GM12878 (cell line): Measurements from ENCODE around the gene CDR2L. TPM values are rescaled to one million over a fixed set of nuclear protein-coding genes. Genes with fewer than 3 reads are reported as not detected.

ENCODE experiments used
- ATAC-seq: fragments of 200-7000 bp; cut with Tn5 transposase; 3 replicates; pipeline ENCODE4 v1.9.1; 2020; ENCODE audit warnings: mild to moderate bottlenecking, moderate library complexity
- BruUV-seq: library from RNA; stranded (reverse); fragments of 400-500 nt; replicated peaks from 2 replicates; lab custom pipeline; 2021; lab: Mats Ljungman, UMichigan
- CTCF ChIA-PET: fragments of 300-600 bp; sonication (Branson Sonifier 250); formaldehyde crosslinking; extraction: SDS; loops from one replicate; lab custom pipeline; 2021; ENCODE audit warnings: inconsistent platforms; lab: Yijun Ruan, JAX
- POLR2A ChIA-PET: fragments of 350-600 bp; formaldehyde crosslinking; extraction: SDS; loops from one replicate; lab custom pipeline; 2021; ENCODE audit warnings: inconsistent platforms; lab: Charles Lee
- RAD21 ChIA-PET: fragments of 300-600 bp; sonication (Branson Sonifier 250); formaldehyde crosslinking; loops from one replicate; lab custom pipeline; 2023; ENCODE audit warnings: antibody characterized with exemption; ENCODE audit not compliant: unreplicated experiment; lab: Charles Lee
- SMC1A ChIA-PET: fragments of 300-600 bp; sonication (Branson Sonifier 250); formaldehyde crosslinking; loops from one replicate; lab custom pipeline; 2023; ENCODE audit not compliant: unreplicated experiment, uncharacterized antibody; lab: Charles Lee
- DNase-seq: peaks from one replicate; pipeline ENCODE4 v3.0.0-alpha.2; 2011; ENCODE audit warnings: low read depth, low spot score
- FAIRE-seq: peaks from 3 replicates; lab custom pipeline; 2011; peaks lifted over from hg19 to GRCh38; lab: Jason Lieb, UNC
- H2AFZ ChIP-seq: 2 replicates; pipeline ENCODE4 v1.6.0; 2011; ENCODE audit warnings: low read depth, low read length, control low read depth; ENCODE audit not compliant: control insufficient read depth
- H3K27ac ChIP-seq: 2 replicates; pipeline ENCODE4 v1.5.1; 2011; ENCODE audit warnings: control low read depth; ENCODE audit not compliant: control insufficient read depth, insufficient read depth
- H3K27me3 ChIP-seq, 2 experiments: replicated peaks in 1 of 2; 2 replicates each; pipeline versions ENCODE4 v1.6.0 to v1.6.1; 2011; ENCODE audit warnings: low read length in 1 of 2; ENCODE audit not compliant: control insufficient read depth in 2 of 2, insufficient read depth in 2 of 2
- H3K36me3 ChIP-seq, 2 experiments: 2 replicates each; pipeline ENCODE4 v1.5.1; 2011; ENCODE audit warnings: low read length in 1 of 2; ENCODE audit not compliant: control insufficient read depth in 2 of 2, insufficient read depth in 2 of 2
- H3K4me1 ChIP-seq: 2 replicates; pipeline ENCODE4 v1.6.1; 2011; ENCODE audit warnings: mild to moderate bottlenecking, low read length, moderate library complexity, mixed read lengths; ENCODE audit not compliant: control insufficient read depth, insufficient read depth
- H3K4me2 ChIP-seq: 2 replicates; pipeline ENCODE4 v1.6.0; 2011; ENCODE audit warnings: control low read depth; ENCODE audit not compliant: control insufficient read depth, insufficient read depth
- H3K4me3 ChIP-seq: fragments of 200-600 bp; sonication (generic); 2 replicates; pipeline ENCODE4 v1.5.1; 2016
- H3K79me2 ChIP-seq: 2 replicates; pipeline ENCODE4 v1.6.0; 2011; ENCODE audit warnings: low read length; ENCODE audit not compliant: control insufficient read depth, insufficient read depth
- H3K9ac ChIP-seq: 2 replicates; pipeline ENCODE4 v1.8.0; 2011; ENCODE audit warnings: low read length, control low read depth, mixed read lengths; ENCODE audit not compliant: control insufficient read depth, insufficient read depth
- H3K9me3 ChIP-seq: replicated peaks from 3 replicates; pipeline ENCODE4 v1.5.1; 2011; ENCODE audit warnings: mild to moderate bottlenecking, low read length; ENCODE audit not compliant: control insufficient read depth, insufficient read depth
- H4K20me1 ChIP-seq: 2 replicates; pipeline ENCODE4 v1.6.0; 2011; ENCODE audit not compliant: control insufficient read depth, insufficient read depth
- BRCA1 ChIP-seq: IDR thresholded peaks from 2 replicates; pipeline ENCODE4 v1.6.1; 2011; ENCODE audit warnings: low read depth, low read length, improper control_type of control experiment
- CBFB ChIP-seq: IDR thresholded peaks from 2 replicates; pipeline ENCODE4 v1.6.1; 2016; ENCODE audit warnings: antibody characterized with exemption, low read depth
- IRF4 ChIP-seq: IDR thresholded peaks from 2 replicates; pipeline ENCODE4 v1.6.1; 2011; ENCODE audit warnings: low read depth, low read length
- JUNB ChIP-seq: IDR thresholded peaks from 2 replicates; pipeline ENCODE4 v1.6.1; 2016; ENCODE audit warnings: antibody characterized with exemption, mild to moderate bottlenecking
- MTA2 ChIP-seq: fragments of 450-650 bp; IDR thresholded peaks from 2 replicates; pipeline ENCODE4 v1.6.1; 2016; ENCODE audit warnings: low read depth, mild to moderate bottlenecking, moderate library complexity
- MXI1 ChIP-seq: fragments of 150-350 bp; IDR thresholded peaks from 2 replicates; pipeline ENCODE4 v1.6.1; 2011; ENCODE audit warnings: low read depth, mild to moderate bottlenecking, inconsistent platforms, low read length, improper control_type of control experiment
- NFXL1 ChIP-seq: fragments of 450-650 bp; IDR thresholded peaks from 2 replicates; pipeline ENCODE4 v1.6.1; 2017; ENCODE audit warnings: antibody characterized with exemption, mild to moderate bottlenecking, borderline replicate concordance
- POLR2AphosphoS5 ChIP-seq: IDR thresholded peaks from 2 replicates; pipeline ENCODE4 v1.6.1; 2011; ENCODE audit warnings: mild to moderate bottlenecking, low read length, inconsistent platforms
- RBBP5 ChIP-seq: fragments of 200-600 bp; sonication (generic); conservative IDR thresholded peaks from 2 replicates; pipeline ENCODE4 v1.6.1; 2016
- SMC3 ChIP-seq: IDR thresholded peaks from 2 replicates; pipeline ENCODE4 v1.6.1; 2011; ENCODE audit warnings: low read length, improper control_type of control experiment, borderline replicate concordance
- ZNF622 ChIP-seq: fragments of 450-650 bp; IDR thresholded peaks from 2 replicates; pipeline ENCODE4 v1.6.1; 2017; ENCODE audit warnings: mild to moderate bottlenecking, inconsistent platforms
- whole genome bisulfite sequencing: methylation state at CpG from one replicate; pipeline ENCODE4 v1.1.6; 2016; ENCODE audit warnings: low lambda C conversion rate; ENCODE audit not compliant: insufficient replicate concordance, insufficient coverage; ENCODE audit errors: missing lambda C conversion rate; 5-methylcytosine and 5-hydroxymethylcytosine counted together
- in situ Hi-C: fragments of 300-500 bp; cut with MboI; formaldehyde crosslinking; loops from 9 replicates; pipeline ENCODE4 v1.14.3; 2018; ENCODE audit warnings: mixed read lengths
- intact Hi-C: fragments of 100-400 bp; cut with micrococcal nuclease; formaldehyde crosslinking; loops from one replicate; pipeline ENCODE4 v1.14.2; 2022; ENCODE audit not compliant: unreplicated experiment
- polyA plus RNA-seq, 11 experiments: library from polyadenylated mRNA; depleted of rRNA in 4 of 11; unstranded in 6 of 11; stranded (reverse) in 5 of 11; fragments of >200 nt; fragmentation: Nextera tagmentation in 4 of 11; fragmentation: Illumina TruSeq in 1 of 11; extraction: Ambion mirVana in 4 of 11; extraction: Trizol in 1 of 11; gene quantifications; 1 replicate in 1 of 11; 2 replicates in 10 of 11; pipeline versions ENCODE4 v1.2.1 to v1.2.3, GENCODE V29; 2011 to 2016; ENCODE audit warnings: inconsistent platforms in 2 of 11, missing spikeins in 2 of 11, low read depth in 1 of 11
- total RNA-seq, 4 experiments: library from RNA; depleted of rRNA in 3 of 4; stranded (reverse); fragments of >200 nt in 3 of 4; fragmentation: Illumina TruSeq in 1 of 4; extraction: Trizol in 1 of 4; gene quantifications; 2 replicates each; pipeline versions ENCODE4 v1.2.1 to v1.2.3, GENCODE V29; 2013 to 2021
- TF ChIP-seq, protein P1 (sequence below), 3 experiments: IDR thresholded peaks in 2 of 3; conservative IDR thresholded peaks in 1 of 3; 2 replicates each; pipeline ENCODE4 v1.5.1; 2011; ENCODE audit warnings: low read depth in 3 of 3, low read length in 3 of 3, mild to moderate bottlenecking in 3 of 3, control low read depth in 2 of 3, moderate library complexity in 2 of 3, inconsistent platforms in 1 of 3, mixed read lengths in 1 of 3; ENCODE audit not compliant: control insufficient read depth in 2 of 3, insufficient read depth in 1 of 3; ENCODE audit errors: extremely low read depth in 1 of 3

Gene CDR2L
- total and polyA plus RNA-seq, 10 of the 15 experiments (the other 5 are each of a cell fraction or from before 2014, with no cell fraction given): 0.03 to 0.18 (median 0.04) TPM; not detected in 6

GRCh38 chr17:74970395-74970794, 17.0 kb upstream of the CDR2L start:
- H3K36me3 ChIP-seq: no peaks in the 10 kb centered on the region
- in situ Hi-C loops: no loop called here
- ChIA-PET RAD21 (no interaction called here), SMC1A (no interaction called here), POLR2A (no interaction called here), CTCF (interaction anchor here (12.7 kb wide), 1 partner anchor 8 kb away, joined by 92 read pairs; no protein-coding TSS in a partner anchor)
- TF ChIP-seq RBBP5 (no peak), CBFB (no peak), BRCA1 (no peak), MXI1 (no peak)
- ATAC-seq (no peak), FAIRE-seq (no peak), DNase-seq (no peak)
- no peak overlapping the region for H3K9ac ChIP-seq
- no peak overlapping the region for H3K27ac ChIP-seq
- no peaks in the 10 kb centered on the region for H3K9me3 ChIP-seq
- H2AFZ ChIP-seq: no peak overlapping the region
- H3K4me2 ChIP-seq: no peak overlapping the region
- no TSS peak for BruUV-seq
- no peaks in the 10 kb centered on the region for H4K20me1 ChIP-seq
- peaks cover 7 to 11% of the 10 kb centered on the region in 2 experiments; a peak in 3 of 4 replicates for H3K27me3 ChIP-seq
- 45% methylated on average over 3 of the region's 3 CpGs for WGBS
- no peak overlapping the region for H3K4me3 ChIP-seq
- no peaks in the 10 kb centered on the region for H3K79me2 ChIP-seq
- H3K4me1 ChIP-seq: no peaks in the 10 kb centered on the region
- intact Hi-C loops: no loop called here

GRCh38 chr17:74971069-74971841, 16.2 kb upstream of the CDR2L start:
- H3K4me2 ChIP-seq: no peak overlapping the region
- TF ChIP-seq SMC3: no peak
- no peak for TF ChIP-seq ZNF622
- TF ChIP-seq NFXL1: no peak
- TF ChIP-seq, protein P1, sequence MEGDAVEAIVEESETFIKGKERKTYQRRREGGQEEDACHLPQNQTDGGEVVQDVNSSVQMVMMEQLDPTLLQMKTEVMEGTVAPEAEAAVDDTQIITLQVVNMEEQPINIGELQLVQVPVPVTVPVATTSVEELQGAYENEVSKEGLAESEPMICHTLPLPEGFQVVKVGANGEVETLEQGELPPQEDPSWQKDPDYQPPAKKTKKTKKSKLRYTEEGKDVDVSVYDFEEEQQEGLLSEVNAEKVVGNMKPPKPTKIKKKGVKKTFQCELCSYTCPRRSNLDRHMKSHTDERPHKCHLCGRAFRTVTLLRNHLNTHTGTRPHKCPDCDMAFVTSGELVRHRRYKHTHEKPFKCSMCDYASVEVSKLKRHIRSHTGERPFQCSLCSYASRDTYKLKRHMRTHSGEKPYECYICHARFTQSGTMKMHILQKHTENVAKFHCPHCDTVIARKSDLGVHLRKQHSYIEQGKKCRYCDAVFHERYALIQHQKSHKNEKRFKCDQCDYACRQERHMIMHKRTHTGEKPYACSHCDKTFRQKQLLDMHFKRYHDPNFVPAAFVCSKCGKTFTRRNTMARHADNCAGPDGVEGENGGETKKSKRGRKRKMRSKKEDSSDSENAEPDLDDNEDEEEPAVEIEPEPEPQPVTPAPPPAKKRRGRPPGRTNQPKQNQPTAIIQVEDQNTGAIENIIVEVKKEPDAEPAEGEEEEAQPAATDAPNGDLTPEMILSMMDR (IDR thresholded peaks at IDR 0.05 in 2 of 3, conservative IDR thresholded peaks at IDR 0.05 in 1 of 3; ENCODE audit: control insufficient read depth in 2 of 3, extremely low read depth in 1 of 3, insufficient read depth in 1 of 3, low read depth in 3 of 3, low read length in 3 of 3): no peak
- no peak for TF ChIP-seq JUNB
- TF ChIP-seq MTA2: no peak
- no peak for TF ChIP-seq POLR2AphosphoS5
- TF ChIP-seq IRF4: no peak
- H3K27ac ChIP-seq: no peak overlapping the region
- BruUV-seq: no TSS peak
- FAIRE-seq (no peak), ATAC-seq (no peak), DNase-seq (no peak)
- CTCF ChIA-PET: interaction anchor here (12.7 kb wide), 1 partner anchor 9 kb away, joined by 92 read pairs; no protein-coding TSS in a partner anchor
- no peaks in the 10 kb centered on the region for H3K9me3 ChIP-seq
- H2AFZ ChIP-seq: no peak overlapping the region
- H3K36me3 ChIP-seq: no peaks in the 10 kb centered on the region
- 56% methylated on average over 8 of the region's 8 CpGs for WGBS
- SMC1A ChIA-PET: interaction anchor here (0.6 kb wide), 1 partner anchor 60 kb away, joined by 3 read pairs; no protein-coding TSS in a partner anchor
- H3K4me3 ChIP-seq: no peak overlapping the region
- H3K27me3 ChIP-seq: peaks cover 7 to 11% of the 10 kb centered on the region in 2 experiments; a peak in 3 of 4 replicates
- intact Hi-C loops (no loop called here), in situ Hi-C loops (no loop called here)
- H4K20me1 ChIP-seq: no peaks in the 10 kb centered on the region
- H3K4me1 ChIP-seq: no peaks in the 10 kb centered on the region
- POLR2A ChIA-PET: interaction anchor here (0.5 to 1.5 kb wide), 2 partner anchors 12 to 43 kb away, joined by 3 read pairs; no protein-coding TSS in a partner anchor
- H3K9ac ChIP-seq: no peak overlapping the region
- RAD21 ChIA-PET: interaction anchor here (0.5 to 1.6 kb wide), 2 partner anchors 10 to 140 kb away, joined by 3 to 6 read pairs; no protein-coding TSS in a partner anchor
- no peaks in the 10 kb centered on the region for H3K79me2 ChIP-seq
